Measurements from ENCODE around the gene AP3D1.

The AP3D1 gene

DNA sequence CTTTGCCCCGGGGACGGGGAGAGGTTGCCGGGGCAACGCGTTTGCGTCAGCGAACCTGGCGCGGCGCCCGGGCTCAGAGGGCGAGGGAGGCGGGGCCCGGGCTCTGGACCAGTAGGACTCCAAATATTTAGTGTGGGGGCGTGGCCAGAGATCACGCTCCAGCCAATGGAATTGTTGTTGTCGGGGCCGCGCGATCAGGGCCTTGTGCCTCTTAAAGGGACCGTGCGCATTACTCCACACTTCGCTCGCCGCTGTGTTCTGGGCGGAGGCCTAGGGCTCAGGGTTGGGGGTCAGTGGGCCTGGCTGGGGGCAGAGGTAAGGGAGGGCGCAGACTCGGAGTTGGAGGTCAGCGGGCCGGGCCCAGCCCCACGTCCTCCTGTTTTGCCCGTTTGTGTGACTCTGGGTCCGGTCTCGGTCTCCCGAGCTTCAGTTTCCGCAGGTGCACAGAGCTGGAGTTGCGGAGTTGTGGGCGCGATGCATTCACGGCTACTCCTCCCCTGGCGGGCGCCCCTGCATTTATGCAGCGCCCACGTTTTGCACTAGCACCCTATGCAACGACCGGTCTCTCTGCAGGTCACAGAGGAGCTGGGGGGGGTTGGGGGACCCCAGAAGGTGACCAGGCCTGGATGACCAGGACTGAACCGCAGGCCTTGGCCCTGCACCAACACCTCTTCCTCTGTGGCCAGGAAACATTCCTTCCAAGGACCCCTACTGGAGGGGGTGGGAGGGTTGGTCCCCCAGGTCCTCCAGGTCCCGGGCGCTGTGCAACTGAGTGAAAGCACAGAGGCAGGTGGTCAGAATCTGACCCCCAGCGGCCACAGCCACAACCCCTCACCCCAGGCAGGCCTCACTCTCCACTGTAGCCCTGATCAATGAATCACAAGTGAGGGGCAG, 89.6 kb downstream of the AP3D1 start:
- peak; percentile 91 for DNase-seq (ENCODE audit: low spot score)

- peak; percentile 57 for DNase-seq (ENCODE audit: low spot score)
Measured at GRCh38 chr19:2060884-2061494, 90.4 kb downstream of the AP3D1 start.

DNA sequence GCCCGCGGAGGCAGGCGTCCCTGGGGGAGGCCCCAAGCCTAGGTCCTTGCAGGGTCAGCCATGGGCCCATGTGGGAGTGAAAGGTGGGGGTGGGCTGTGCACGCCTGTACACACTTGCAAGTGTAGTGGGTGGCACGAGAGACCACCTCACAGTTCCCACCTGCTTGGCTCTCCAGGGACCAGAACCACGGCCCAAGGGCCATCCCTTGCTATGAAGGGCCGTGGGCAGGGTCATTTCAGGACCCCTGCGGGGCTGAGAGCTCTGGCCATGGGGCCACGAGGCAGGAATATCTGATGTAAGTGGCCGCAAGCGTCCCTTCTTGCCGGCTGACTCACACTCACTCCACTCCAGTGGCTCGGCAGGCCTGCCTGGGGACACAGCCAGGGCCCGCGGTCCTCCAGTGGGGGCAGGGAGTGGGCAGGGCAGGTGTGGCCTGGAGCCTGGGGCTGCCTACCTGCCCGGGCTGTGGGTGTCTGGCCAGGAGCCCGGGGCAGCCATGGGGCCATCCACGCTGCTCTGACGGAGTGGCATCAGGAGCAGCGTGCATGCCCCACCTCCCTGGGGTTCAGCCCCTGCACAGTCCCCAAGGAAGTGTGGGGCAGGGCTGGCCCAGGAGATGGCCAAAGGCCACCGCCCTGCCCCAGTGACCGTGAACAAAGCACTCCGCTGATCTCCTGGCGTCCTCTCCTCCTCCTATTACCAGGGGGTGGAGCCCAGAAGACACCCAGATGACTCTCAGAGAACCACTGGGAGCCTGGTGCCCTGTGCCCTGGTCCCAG, 91.8 kb downstream of the AP3D1 start:
- DNase-seq (ENCODE audit: low spot score), result peak; percentile 90

GRCh38 chr19:2058570-2059421, 92.6 kb downstream of the AP3D1 start:
- DNase-seq (ENCODE audit: low spot score), result peak; percentile 50

- DNase-seq (ENCODE audit: low spot score), result no peak
Measured at GRCh38 chr19:2057484-2058469, 93.6 kb downstream of the AP3D1 start.

DNA sequence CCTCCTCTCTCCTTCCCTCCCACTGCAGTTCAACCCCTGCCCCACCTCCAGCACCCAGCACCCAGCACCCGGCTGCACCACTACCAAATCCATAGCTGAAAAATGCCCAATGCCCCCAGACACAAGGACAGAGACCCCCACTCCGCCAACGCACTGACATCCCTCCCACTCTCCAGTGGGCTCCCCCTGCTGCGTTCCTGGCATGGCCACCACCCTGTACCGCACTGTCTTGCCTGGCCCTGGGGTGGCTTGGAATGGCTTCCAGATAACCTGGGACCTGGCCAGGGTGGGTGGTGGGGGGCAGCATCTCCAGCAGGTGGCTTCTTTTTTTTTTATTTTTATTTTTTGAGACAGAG, 94.6 kb downstream of the AP3D1 start:
- no peak for DNase-seq (ENCODE audit: low spot score)

- DNase-seq (ENCODE audit: low spot score), result peak; percentile 63
Measured at GRCh38 chr19:2055931-2056836, 95.2 kb downstream of the AP3D1 start.

DNA sequence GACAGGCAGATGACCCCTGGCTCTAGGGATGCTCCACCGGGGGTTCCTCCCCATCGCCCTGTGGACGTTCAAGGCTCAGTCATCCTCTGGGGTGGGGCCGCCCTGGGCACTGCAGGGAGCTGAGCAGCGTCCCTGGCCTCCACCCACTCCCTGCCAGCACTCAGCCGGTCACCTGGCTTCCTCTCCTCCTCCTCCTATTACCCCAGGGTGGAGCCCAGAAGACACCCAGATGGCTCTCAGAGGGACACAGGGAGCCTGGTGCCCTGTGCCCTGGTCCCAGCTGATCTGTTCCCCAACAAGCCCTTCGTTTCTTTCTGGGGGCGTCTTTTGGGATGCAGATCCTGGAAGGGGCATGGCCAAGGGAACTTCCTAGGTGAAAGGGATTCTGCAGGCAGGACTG, 96.6 kb downstream of the AP3D1 start:
- DNase-seq (ENCODE audit: low spot score), result no peak

DNA sequence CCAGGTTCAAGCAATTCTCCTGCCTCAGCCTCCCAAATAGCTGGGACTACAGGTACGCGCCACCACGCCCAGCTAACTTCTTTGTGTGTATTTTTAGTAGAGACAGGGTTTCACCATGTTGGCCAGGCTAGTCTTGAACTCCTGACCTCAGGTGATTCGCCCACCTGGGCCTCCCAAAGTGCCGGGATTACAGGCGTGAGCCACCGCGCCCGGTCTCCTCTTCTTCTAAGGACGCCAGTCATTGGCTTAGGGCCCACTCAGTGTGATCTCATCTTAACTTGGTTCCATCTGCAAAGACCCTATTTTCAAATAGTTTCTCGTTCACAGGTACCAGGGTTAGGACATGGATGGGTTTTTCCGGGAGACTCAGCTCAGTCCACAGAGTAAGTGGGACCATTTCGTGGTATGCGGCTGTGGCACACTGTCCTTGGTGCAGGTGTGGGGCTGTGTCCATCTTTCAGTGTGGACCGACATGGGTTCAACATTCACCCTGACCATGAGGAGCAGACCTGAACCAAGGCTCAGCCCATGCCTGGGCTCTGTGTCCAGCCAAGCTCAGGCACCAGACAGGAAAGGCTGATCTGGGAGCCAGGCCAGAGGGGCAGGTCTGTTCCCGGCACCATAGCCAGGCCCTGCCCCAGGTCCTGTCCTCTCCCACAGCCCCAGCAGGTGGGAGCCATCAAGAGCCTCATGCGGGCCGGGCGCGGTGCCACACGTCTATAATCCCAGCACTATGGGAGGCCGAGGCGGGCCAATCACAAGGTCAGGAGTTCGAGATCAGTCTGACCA, 97.6 kb downstream of the AP3D1 start:
- DNase-seq (ENCODE audit: low spot score), result no peak

GRCh38 chr19:2051773-2052704, 99.3 kb downstream of the AP3D1 start:
- DNase-seq (ENCODE audit: low spot score), result no peak

GRCh38 chr19:2050991-2051772, 100.2 kb downstream of the AP3D1 start, which contains the start of gene MKNK2:
MKNK2 (minus strand) TSS chr19:2051244; CDS start chr19:2050851, 393 bp downstream.
- no peak for DNase-seq (ENCODE audit: low spot score)

Measured in SW480 (cell line).